ENCODE data around the gene RASAL2.
"Not testable (repeated sequence)": the region's sequence is repeated elsewhere in the genome, so short reads cannot be mapped to it uniquely, and the experiment has no call there.

The RASAL2 gene

GRCh38 chr1:178354816-178355215 is 260.9 kb downstream of the RASAL2 start:
- no peak for DNase-seq

- DNase-seq, result no peak
Measured at GRCh38 chr1:178356299-178356698, 262.4 kb downstream of the RASAL2 start.

- no peak for DNase-seq
Measured at GRCh38 chr1:178358456-178358855, 264.6 kb downstream of the RASAL2 start.

- DNase-seq, result no peak
Measured at GRCh38 chr1:178360421-178360820, 266.5 kb downstream of the RASAL2 start.

- no peak for DNase-seq
Measured at GRCh38 chr1:178361847-178362246, 267.9 kb downstream of the RASAL2 start.

- DNase-seq, result no peak
Measured at GRCh38 chr1:178362747-178363146, 268.8 kb downstream of the RASAL2 start.

- no peak for DNase-seq
Measured at GRCh38 chr1:178364782-178365181, 270.9 kb downstream of the RASAL2 start.

- DNase-seq, result no peak
Measured at GRCh38 chr1:178367151-178367550, 273.2 kb downstream of the RASAL2 start.

GRCh38 chr1:178368208-178368607 is 274.3 kb downstream of the RASAL2 start:
- no peak for DNase-seq

- DNase-seq, result no peak
Measured at GRCh38 chr1:178371235-178371634, 277.3 kb downstream of the RASAL2 start.

GRCh38 chr1:178371933-178372388 is 278.1 kb downstream of the RASAL2 start:
- no peak for DNase-seq

GRCh38 chr1:178374016-178374415 is 280.1 kb downstream of the RASAL2 start:
- no peak for DNase-seq

- DNase-seq, result no peak
Measured at GRCh38 chr1:178376008-178376407, 282.1 kb downstream of the RASAL2 start.

- DNase-seq, result no peak
Measured at GRCh38 chr1:178379807-178380206, 285.9 kb downstream of the RASAL2 start.

- peak; percentile 54 for DNase-seq
Measured at GRCh38 chr1:178382372-178382771, 288.5 kb downstream of the RASAL2 start.

GRCh38 chr1:178385662-178386061 is 291.8 kb downstream of the RASAL2 start:
- DNase-seq, result no peak

- DNase-seq, result no peak
Measured at GRCh38 chr1:178388418-178389145, 294.7 kb downstream of the RASAL2 start.

GRCh38 chr1:178389441-178389840 is 295.5 kb downstream of the RASAL2 start:
- no peak for DNase-seq

- DNase-seq, result not testable (repeated sequence)
Measured at GRCh38 chr1:178390280-178390679, 296.4 kb downstream of the RASAL2 start.

- DNase-seq, result peak; percentile 82
Measured at GRCh38 chr1:178393370-178393769, 299.5 kb downstream of the RASAL2 start.

- DNase-seq, result no peak
Measured at GRCh38 chr1:178396789-178397188, 302.9 kb downstream of the RASAL2 start.

- no peak for DNase-seq
Measured at GRCh38 chr1:178397678-178398077, 303.8 kb downstream of the RASAL2 start.

GRCh38 chr1:178399177-178399728 is 305.3 kb downstream of the RASAL2 start:
- no peak for DNase-seq

GRCh38 chr1:178405137-178405536 is 311.2 kb downstream of the RASAL2 start:
- DNase-seq, result no peak

- DNase-seq, result no peak
Measured at GRCh38 chr1:178407215-178407614, 313.3 kb downstream of the RASAL2 start.
